ENCODE results near the gene NR1I2.

DNA sequence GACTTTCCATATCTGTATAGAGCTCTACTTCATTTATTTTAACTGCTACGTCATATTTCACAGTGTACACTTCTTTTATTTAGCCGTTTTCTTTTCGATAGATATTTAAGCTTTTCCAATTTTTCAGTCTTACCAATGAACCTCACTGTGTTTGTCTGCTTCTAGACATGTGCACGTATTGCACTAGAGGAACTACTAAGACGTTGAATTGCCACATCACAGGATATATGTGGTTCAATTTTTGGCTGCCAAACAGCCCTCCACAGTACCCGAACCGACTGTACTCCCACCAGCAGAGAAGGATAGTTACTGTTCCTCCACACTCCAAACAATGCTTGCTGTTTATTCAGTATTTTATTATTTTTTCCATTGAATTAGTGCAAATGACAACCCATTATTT, 2.0 kb downstream of the NR1I2 start:
- TF ChIP-seq, protein P1, sequence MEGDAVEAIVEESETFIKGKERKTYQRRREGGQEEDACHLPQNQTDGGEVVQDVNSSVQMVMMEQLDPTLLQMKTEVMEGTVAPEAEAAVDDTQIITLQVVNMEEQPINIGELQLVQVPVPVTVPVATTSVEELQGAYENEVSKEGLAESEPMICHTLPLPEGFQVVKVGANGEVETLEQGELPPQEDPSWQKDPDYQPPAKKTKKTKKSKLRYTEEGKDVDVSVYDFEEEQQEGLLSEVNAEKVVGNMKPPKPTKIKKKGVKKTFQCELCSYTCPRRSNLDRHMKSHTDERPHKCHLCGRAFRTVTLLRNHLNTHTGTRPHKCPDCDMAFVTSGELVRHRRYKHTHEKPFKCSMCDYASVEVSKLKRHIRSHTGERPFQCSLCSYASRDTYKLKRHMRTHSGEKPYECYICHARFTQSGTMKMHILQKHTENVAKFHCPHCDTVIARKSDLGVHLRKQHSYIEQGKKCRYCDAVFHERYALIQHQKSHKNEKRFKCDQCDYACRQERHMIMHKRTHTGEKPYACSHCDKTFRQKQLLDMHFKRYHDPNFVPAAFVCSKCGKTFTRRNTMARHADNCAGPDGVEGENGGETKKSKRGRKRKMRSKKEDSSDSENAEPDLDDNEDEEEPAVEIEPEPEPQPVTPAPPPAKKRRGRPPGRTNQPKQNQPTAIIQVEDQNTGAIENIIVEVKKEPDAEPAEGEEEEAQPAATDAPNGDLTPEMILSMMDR (IDR thresholded peaks at IDR 0.05): no peak
- TF ChIP-seq RAD21 (conservative IDR thresholded peaks at IDR 0.05 in 1 of 2, IDR thresholded peaks at IDR 0.05 in 1 of 2) (no peak), HOXB13 (CRISPR knock-in tag; IDR thresholded peaks at IDR 0.05; ENCODE audit: low read depth) (no peak)

Data from A549 (cell line).